Placental pericyte (primary cell): Measurements from ENCODE around the gene MAGEA9. TPM values are rescaled to one million over a fixed set of nuclear protein-coding genes. Genes with fewer than 3 reads are reported as not detected.

Experiments
- small RNA-seq: library from RNA; depleted of rRNA; stranded (forward); fragments of <200 nt; gene quantifications from one replicate; pipeline ENCODE3, GENCODE V24; 2012; ENCODE audit warnings: low replicate concordance
- total RNA-seq: library from RNA; depleted of rRNA; stranded (reverse); fragments of >200 nt; gene quantifications from 2 replicates; pipeline ENCODE4 v1.2.3, GENCODE V29; 2012

Gene MAGEA9, protein sequence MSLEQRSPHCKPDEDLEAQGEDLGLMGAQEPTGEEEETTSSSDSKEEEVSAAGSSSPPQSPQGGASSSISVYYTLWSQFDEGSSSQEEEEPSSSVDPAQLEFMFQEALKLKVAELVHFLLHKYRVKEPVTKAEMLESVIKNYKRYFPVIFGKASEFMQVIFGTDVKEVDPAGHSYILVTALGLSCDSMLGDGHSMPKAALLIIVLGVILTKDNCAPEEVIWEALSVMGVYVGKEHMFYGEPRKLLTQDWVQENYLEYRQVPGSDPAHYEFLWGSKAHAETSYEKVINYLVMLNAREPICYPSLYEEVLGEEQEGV
- total RNA-seq = not detected in 2 replicates

DNA sequence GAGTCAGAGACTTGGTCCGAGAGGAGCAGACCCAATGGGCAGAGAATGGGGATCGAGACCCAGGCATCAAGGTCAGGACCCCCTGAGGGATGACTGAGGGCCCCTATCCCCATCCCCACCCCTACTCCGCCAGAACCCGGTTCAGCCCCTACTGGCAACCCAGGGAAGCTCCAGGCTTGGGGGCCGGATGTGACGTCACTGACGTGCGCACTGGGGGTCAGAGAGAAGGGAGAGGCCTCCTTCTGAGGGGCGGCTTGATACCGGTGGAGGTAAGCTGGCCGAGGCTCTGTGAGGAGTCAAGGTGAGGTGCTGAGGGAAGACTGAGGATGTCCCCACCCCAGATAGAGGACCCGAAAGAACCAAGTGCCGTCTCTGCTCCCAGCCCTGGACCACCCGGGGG is at the start of gene MAGEA9:
TSS of gene MAGEA9 (plus strand) at position 204 of the 400 bp plus-strand sequence. CDS start 4,281 bp downstream, outside the sequence.

DNA sequence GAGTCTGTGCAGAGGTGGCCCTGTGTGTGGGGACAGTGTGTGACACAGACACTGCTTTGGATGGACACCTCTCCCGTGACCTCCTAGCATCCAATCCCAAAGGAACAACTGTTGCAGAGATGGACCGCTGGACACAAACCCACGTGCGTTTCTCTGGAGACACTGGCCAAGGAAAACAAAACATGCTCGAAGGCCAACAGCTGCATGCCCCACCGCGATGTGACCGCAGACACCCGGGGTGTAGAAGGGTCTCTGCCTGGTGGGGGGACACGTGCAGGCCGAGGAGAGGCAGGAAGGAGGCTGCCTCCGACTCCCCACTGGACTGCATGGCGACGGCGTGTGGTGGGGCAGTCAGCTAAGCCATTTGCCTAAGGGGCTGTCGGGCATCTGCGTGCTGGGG is 8.0 kb upstream of the MAGEA9 start, which contains the start of gene HSFX1:
TSS of gene HSFX1 (plus strand) at position 301 of the 400 bp plus-strand sequence. CDS start 614 bp downstream, outside the sequence.

Small RNAs within 50 kb of the gene (small RNA-seq; reads per million reads assigned to genes)
- not detected for gene AC244098.1
- not detected for gene AC244098.2
- gene AC244098.3 = not detected

Other genes starting within 250 kb of the MAGEA9 start
- 13.6 and 13.8 TPM in 2 replicates for gene EOLA1, start 240.9 kb upstream of the MAGEA9 start, total RNA-seq
- gene HSFX3, start 232.0 kb upstream of the MAGEA9 start, total RNA-seq = not detected in 2 replicates
- not detected in 2 replicates for gene MAGEA9B, start 194.5 kb upstream of the MAGEA9 start, total RNA-seq
- gene HSFX2, start 186.6 kb upstream of the MAGEA9 start, total RNA-seq = 0.14 TPM in 1 of 2 replicates, not detected in the other
- gene TMEM185A, start 150.1 kb upstream of the MAGEA9 start, total RNA-seq = 14.6 and 16.2 TPM in 2 replicates
- gene MAGEA11, start 69.9 kb upstream of the MAGEA9 start, total RNA-seq = not detected in 2 replicates
- gene HSFX1, start 7.9 kb upstream of the MAGEA9 start, total RNA-seq = 0.29 and 0.88 TPM in 2 replicates
- gene MAGEA8, start 99.3 kb downstream of the MAGEA9 start, total RNA-seq = not detected in 2 replicates
- gene HSFX4, start 147.6 kb downstream of the MAGEA9 start, total RNA-seq = not detected in 2 replicates
- 21.9 and 23.6 TPM in 2 replicates for gene EOLA2, start 156.6 kb downstream of the MAGEA9 start, total RNA-seq